Neural crest cell (in vitro differentiated cells): ENCODE results near the gene PLB1. TPM values are rescaled to one million over a fixed set of nuclear protein-coding genes. Genes with fewer than 3 reads are reported as not detected.
A peak's percentile ranks its signal among the peaks of the same experiment; 100 is the strongest.

ENCODE experiments used
- DNase-seq: peaks from one replicate; pipeline ENCODE4 v3.0.0; 2021; ENCODE audit warnings: low read depth, mixed read lengths, low spot score
- H3K27ac Mint-ChIP-seq: one replicate; pipeline ENCODE4 v1.8.0; 2021; ENCODE audit warnings: mild to moderate bottlenecking, mixed read lengths; ENCODE audit not compliant: unreplicated experiment
- H3K27me3 Mint-ChIP-seq: 2 replicates; pipeline ENCODE4 v1.8.0; 2021; ENCODE audit warnings: low read depth, mild to moderate bottlenecking, mixed read lengths
- H3K36me3 Mint-ChIP-seq: 2 replicates; pipeline ENCODE4 v1.8.0; 2021; ENCODE audit warnings: low read depth, mild to moderate bottlenecking, mixed read lengths
- H3K4me1 Mint-ChIP-seq: 2 replicates; pipeline ENCODE4 v1.8.0; 2021; ENCODE audit warnings: mixed read lengths
- H3K4me3 Mint-ChIP-seq: one replicate; pipeline ENCODE4 v1.8.0; 2021; ENCODE audit warnings: mild to moderate bottlenecking, mixed read lengths
- H3K9me3 Mint-ChIP-seq: 2 replicates; pipeline ENCODE4 v1.8.0; 2021; ENCODE audit warnings: mixed read lengths
- total RNA-seq: library from RNA; stranded (reverse); gene quantifications from 2 replicates; pipeline ENCODE4 v1.2.1, GENCODE V29; 2021
- TF ChIP-seq, protein P1 (sequence below): fragments of 200-600 bp; sonication (generic); conservative IDR thresholded peaks from 2 replicates; pipeline ENCODE4 v1.5.0; 2021; ENCODE audit warnings: antibody characterized with exemption, mild to moderate bottlenecking

PLB1 gene
- total RNA-seq, 1 donor from 2014 or later = 0.16 TPM

DNA sequence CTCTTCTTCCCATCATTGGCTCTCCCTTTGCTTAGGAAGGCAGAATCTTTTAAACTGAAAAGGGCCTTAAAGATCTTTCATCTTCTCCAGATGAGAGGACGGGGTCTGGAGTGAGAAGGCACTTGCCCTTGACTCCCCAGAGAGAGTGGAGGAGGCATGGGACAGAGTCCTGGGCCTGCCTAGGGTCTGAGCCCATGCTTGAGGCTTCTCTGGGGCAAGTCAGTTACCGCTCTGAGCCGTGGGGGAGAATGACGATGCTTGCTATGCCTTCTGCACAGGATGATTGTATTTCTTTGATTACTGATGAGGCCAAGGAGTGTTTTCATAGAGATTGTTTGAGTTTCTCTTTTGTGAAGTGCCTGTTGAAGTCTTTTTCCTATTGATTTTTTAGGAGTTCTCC is 921 bp downstream of the PLB1 start:
- TF ChIP-seq, protein P1, sequence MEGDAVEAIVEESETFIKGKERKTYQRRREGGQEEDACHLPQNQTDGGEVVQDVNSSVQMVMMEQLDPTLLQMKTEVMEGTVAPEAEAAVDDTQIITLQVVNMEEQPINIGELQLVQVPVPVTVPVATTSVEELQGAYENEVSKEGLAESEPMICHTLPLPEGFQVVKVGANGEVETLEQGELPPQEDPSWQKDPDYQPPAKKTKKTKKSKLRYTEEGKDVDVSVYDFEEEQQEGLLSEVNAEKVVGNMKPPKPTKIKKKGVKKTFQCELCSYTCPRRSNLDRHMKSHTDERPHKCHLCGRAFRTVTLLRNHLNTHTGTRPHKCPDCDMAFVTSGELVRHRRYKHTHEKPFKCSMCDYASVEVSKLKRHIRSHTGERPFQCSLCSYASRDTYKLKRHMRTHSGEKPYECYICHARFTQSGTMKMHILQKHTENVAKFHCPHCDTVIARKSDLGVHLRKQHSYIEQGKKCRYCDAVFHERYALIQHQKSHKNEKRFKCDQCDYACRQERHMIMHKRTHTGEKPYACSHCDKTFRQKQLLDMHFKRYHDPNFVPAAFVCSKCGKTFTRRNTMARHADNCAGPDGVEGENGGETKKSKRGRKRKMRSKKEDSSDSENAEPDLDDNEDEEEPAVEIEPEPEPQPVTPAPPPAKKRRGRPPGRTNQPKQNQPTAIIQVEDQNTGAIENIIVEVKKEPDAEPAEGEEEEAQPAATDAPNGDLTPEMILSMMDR = no peak

GRCh38 chr2:28497206-28497605 is 1.3 kb downstream of the PLB1 start:
- Mint-ChIP-seq H3K36me3 (no peaks in the 10 kb centered on the region), H3K27me3 (peaks cover 6% of the 10 kb centered on the region), H3K27ac (peak overlapping the region; percentile 28), H3K4me1 (no peaks in the 10 kb centered on the region), H3K4me3 (no peak overlapping the region), H3K9me3 (no peaks in the 10 kb centered on the region)
- TF ChIP-seq, protein P1 = no peak
- no peak for DNase-seq

More for the DNA sequence above, 921 bp downstream of the PLB1 start:
- no peaks in the 10 kb centered on the region for H3K36me3 Mint-ChIP-seq
- no peak overlapping the region for H3K27ac Mint-ChIP-seq
- no peaks in the 10 kb centered on the region for H3K9me3 Mint-ChIP-seq
- no peaks in the 10 kb centered on the region for H3K4me1 Mint-ChIP-seq
- peaks cover 6% of the 10 kb centered on the region for H3K27me3 Mint-ChIP-seq
- DNase-seq = no peak
- H3K4me3 Mint-ChIP-seq = no peak overlapping the region

GRCh38 chr2:28499282-28499681 is 3.4 kb downstream of the PLB1 start:
- peaks cover 6% of the 10 kb centered on the region for H3K27me3 Mint-ChIP-seq
- TF ChIP-seq, protein P1 = no peak
- no peaks in the 10 kb centered on the region for H3K9me3 Mint-ChIP-seq
- DNase-seq = no peak
- H3K4me1 Mint-ChIP-seq = no peaks in the 10 kb centered on the region
- no peak overlapping the region for H3K4me3 Mint-ChIP-seq
- H3K36me3 Mint-ChIP-seq = no peaks in the 10 kb centered on the region
- H3K27ac Mint-ChIP-seq = no peak overlapping the region

- peaks cover 2% of the 10 kb centered on the region for H3K9me3 Mint-ChIP-seq
- no peak for DNase-seq
- H3K4me1 Mint-ChIP-seq = no peaks in the 10 kb centered on the region
- TF ChIP-seq, protein P1 = no peak
- H3K27me3 Mint-ChIP-seq = no peaks in the 10 kb centered on the region
- no peaks in the 10 kb centered on the region for H3K36me3 Mint-ChIP-seq
- H3K4me3 Mint-ChIP-seq = no peak overlapping the region
- no peak overlapping the region for H3K27ac Mint-ChIP-seq
These were observed 9.5 kb downstream of the PLB1 start for GRCh38 chr2:28505361-28505760.

- DNase-seq = no peak
- no peaks in the 10 kb centered on the region for H3K4me1 Mint-ChIP-seq
- H3K27me3 Mint-ChIP-seq = no peaks in the 10 kb centered on the region
- H3K4me3 Mint-ChIP-seq = no peak overlapping the region
- H3K27ac Mint-ChIP-seq = no peak overlapping the region
- no peaks in the 10 kb centered on the region for H3K36me3 Mint-ChIP-seq
- peaks cover 2% of the 10 kb centered on the region for H3K9me3 Mint-ChIP-seq
- TF ChIP-seq, protein P1 = no peak
These were observed 10.5 kb downstream of the PLB1 start for GRCh38 chr2:28506112-28506910.
